WTC11 (cell line): ENCODE results near the gene OTUB2.

Source experiments
- NR2C2 ChIP-seq: sonication (generic); formaldehyde crosslinking; IDR thresholded peaks from 2 replicates; pipeline ENCODE4 v1.8.0; 2022; ENCODE audit warnings: mild to moderate bottlenecking, missing genetic modification reagents
- TEAD4 ChIP-seq: sonication (generic); formaldehyde crosslinking; IDR thresholded peaks from 2 replicates; pipeline ENCODE4 v1.8.0; 2022; ENCODE audit warnings: mild to moderate bottlenecking, missing genetic modification reagents
- TF ChIP-seq, protein P1 (sequence below): fragments of 200-600 bp; IDR thresholded peaks from 2 replicates; pipeline ENCODE4 v1.8.0; 2022; ENCODE audit warnings: antibody characterized with exemption
- TF ChIP-seq, protein P2 (sequence below): sonication (generic); formaldehyde crosslinking; IDR thresholded peaks from 2 replicates; pipeline ENCODE4 v1.8.1; 2022; ENCODE audit warnings: low read depth, missing genetic modification reagents, borderline replicate concordance

DNA sequence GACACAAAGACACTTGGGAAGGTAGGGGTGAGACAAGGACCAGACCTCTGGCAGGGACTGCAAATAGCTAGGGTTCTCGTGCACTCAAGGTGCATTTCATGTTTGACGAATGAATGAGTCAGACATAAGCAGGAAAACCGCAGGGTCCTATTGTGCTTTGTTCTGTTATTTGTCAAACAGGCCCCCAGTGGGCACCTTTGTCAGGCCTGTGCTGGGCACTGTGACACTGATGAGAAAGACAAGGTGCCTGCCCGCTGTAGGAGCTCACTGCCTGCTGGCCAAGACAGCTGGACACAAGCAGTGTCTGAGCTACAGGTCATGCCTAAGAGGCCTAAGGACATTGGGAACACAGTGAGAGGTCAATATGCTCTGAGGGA lies 2.3 kb downstream of the OTUB2 start:
- TF ChIP-seq NR2C2 (CRISPR knock-in tag) = no peak
- TF ChIP-seq, protein P1, sequence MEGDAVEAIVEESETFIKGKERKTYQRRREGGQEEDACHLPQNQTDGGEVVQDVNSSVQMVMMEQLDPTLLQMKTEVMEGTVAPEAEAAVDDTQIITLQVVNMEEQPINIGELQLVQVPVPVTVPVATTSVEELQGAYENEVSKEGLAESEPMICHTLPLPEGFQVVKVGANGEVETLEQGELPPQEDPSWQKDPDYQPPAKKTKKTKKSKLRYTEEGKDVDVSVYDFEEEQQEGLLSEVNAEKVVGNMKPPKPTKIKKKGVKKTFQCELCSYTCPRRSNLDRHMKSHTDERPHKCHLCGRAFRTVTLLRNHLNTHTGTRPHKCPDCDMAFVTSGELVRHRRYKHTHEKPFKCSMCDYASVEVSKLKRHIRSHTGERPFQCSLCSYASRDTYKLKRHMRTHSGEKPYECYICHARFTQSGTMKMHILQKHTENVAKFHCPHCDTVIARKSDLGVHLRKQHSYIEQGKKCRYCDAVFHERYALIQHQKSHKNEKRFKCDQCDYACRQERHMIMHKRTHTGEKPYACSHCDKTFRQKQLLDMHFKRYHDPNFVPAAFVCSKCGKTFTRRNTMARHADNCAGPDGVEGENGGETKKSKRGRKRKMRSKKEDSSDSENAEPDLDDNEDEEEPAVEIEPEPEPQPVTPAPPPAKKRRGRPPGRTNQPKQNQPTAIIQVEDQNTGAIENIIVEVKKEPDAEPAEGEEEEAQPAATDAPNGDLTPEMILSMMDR = no peak
- TF ChIP-seq, protein P2, sequence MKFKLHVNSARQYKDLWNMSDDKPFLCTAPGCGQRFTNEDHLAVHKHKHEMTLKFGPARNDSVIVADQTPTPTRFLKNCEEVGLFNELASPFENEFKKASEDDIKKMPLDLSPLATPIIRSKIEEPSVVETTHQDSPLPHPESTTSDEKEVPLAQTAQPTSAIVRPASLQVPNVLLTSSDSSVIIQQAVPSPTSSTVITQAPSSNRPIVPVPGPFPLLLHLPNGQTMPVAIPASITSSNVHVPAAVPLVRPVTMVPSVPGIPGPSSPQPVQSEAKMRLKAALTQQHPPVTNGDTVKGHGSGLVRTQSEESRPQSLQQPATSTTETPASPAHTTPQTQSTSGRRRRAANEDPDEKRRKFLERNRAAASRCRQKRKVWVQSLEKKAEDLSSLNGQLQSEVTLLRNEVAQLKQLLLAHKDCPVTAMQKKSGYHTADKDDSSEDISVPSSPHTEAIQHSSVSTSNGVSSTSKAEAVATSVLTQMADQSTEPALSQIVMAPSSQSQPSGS (CRISPR knock-in tag) = no peak
- TF ChIP-seq TEAD4 = no peak
